H1 (cell line): ENCODE data around the gene FBXO41. TPM values are rescaled to one million over a fixed set of nuclear protein-coding genes. Genes with fewer than 3 reads are reported as not detected.

Source experiments
- CHD2 ChIP-seq: IDR thresholded peaks from 2 replicates; pipeline ENCODE4 v1.6.1; 2012; ENCODE audit warnings: low read length, improper control_type of control experiment
- GABPA ChIP-seq: IDR thresholded peaks from 2 replicates; pipeline ENCODE4 v1.6.1; 2011; ENCODE audit warnings: mild to moderate bottlenecking, low read length, moderate library complexity, borderline replicate concordance; ENCODE audit not compliant: insufficient read depth
- GTF2F1 ChIP-seq: IDR thresholded peaks from 2 replicates; pipeline ENCODE4 v1.6.1; 2012; ENCODE audit warnings: low read depth, low read length, improper control_type of control experiment, borderline replicate concordance
- NANOG ChIP-seq: IDR thresholded peaks from 2 replicates; pipeline ENCODE4 v1.6.1; 2011; ENCODE audit warnings: low read length, low read depth, mild to moderate bottlenecking, inconsistent platforms; ENCODE audit not compliant: insufficient read depth, poor library complexity, severe bottlenecking
- NRF1 ChIP-seq: IDR thresholded peaks from 2 replicates; pipeline ENCODE4 v1.6.1; 2011; ENCODE audit warnings: mild to moderate bottlenecking, low read depth, low read length, improper control_type of control experiment
- SP2 ChIP-seq: IDR thresholded peaks from 2 replicates; pipeline ENCODE4 v1.6.1; 2012; ENCODE audit warnings: mild to moderate bottlenecking, low read length, inconsistent platforms
- polyA plus RNA-seq, 7 experiments: library from polyadenylated mRNA; depleted of rRNA in 3 of 7; stranded (reverse) in 5 of 7; unstranded in 2 of 7; fragments of >200 nt in 5 of 7; fragments of 200-250 nt in 2 of 7; gene quantifications; 1 replicate in 5 of 7; 2 replicates in 1 of 7; 4 replicates in 1 of 7; pipeline versions ENCODE4 v1.2.1 to v1.2.3, GENCODE V29; 2011 to 2013; ENCODE audit warnings: missing spikeins in 2 of 7, mixed read lengths in 2 of 7
- total RNA-seq: library from RNA; stranded (reverse); fragmentation: NEBNext Ultra II Directional; extraction: Animal tissue kit (Norgen Biotek cat#: 25700); gene quantifications from 2 replicates; pipeline ENCODE4 v1.2.1, GENCODE V29; 2021

FBXO41 gene
- total and polyA plus RNA-seq, 2 of the 8 experiments (the other 6 are each of a cell fraction or from before 2014, with no cell fraction given): 11.2 to 14.3 TPM

DNA sequence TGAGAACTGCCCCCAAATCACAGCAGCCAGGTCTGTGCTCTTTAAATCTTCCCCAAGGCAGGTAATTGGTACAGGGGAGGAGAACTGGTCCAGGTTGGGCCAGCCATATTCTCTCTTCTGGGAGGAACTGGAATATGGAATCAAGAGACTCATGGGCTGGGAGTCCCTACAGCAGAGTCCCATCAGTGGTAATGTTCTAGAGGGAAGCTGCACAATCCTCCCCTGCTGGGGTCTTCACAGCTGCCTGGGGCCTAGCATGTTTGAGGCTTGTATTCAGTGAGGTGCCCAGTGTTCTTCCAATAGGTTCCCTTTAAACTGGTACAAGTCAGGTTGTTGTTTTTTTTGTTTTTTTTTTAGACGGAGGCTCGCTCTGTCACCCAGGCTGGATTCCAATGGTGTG is 30.2 kb upstream of the FBXO41 start (continued):
- TF ChIP-seq GTF2F1: no peak
- no peak for TF ChIP-seq NANOG
- TF ChIP-seq SP2: no peak
- no peak for TF ChIP-seq CHD2
- no peak for TF ChIP-seq NRF1
- no peak for TF ChIP-seq GABPA
